Measurements from ENCODE around the gene SSBP4.

The SSBP4 gene

DNA sequence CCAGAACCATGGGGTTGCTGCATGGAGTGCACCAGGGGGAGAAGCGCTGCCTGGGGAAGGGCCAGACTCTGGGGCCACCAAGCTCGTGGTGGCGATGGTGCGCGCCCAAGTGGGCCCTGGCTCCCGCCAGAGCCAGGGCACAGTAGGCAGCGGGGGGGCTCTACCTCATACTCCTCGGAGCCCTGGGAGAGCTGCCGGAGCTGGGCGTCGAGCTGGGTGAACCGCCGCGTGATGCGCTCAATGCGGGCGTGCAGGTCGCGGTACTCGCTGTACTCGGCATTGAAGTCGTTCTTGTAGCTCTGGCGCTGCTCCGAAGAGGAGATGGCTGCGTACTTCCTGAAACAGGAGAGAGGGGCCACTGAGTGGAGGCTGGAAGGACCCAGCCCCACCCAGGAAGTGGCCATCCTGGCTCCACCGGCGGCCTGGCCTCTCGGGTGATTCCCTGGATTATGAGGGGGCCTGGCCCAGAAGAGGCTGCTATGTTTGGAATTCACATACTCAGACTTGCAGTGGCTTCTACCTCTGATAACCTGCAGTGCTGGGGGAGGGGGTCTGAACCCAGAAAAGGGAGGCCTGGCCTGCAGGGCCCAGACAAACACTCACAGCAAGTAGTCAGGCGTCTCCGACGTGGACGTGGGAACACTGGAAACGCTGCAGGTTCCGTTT is 27.1 kb downstream of the SSBP4 start:
- DNase-seq, result no peak

GRCh38 chr19:18446811-18447359 is 27.7 kb downstream of the SSBP4 start:
- DNase-seq, result no peak

- no peak for DNase-seq
Measured at GRCh38 chr19:18449552-18449951, 30.4 kb downstream of the SSBP4 start.

DNA sequence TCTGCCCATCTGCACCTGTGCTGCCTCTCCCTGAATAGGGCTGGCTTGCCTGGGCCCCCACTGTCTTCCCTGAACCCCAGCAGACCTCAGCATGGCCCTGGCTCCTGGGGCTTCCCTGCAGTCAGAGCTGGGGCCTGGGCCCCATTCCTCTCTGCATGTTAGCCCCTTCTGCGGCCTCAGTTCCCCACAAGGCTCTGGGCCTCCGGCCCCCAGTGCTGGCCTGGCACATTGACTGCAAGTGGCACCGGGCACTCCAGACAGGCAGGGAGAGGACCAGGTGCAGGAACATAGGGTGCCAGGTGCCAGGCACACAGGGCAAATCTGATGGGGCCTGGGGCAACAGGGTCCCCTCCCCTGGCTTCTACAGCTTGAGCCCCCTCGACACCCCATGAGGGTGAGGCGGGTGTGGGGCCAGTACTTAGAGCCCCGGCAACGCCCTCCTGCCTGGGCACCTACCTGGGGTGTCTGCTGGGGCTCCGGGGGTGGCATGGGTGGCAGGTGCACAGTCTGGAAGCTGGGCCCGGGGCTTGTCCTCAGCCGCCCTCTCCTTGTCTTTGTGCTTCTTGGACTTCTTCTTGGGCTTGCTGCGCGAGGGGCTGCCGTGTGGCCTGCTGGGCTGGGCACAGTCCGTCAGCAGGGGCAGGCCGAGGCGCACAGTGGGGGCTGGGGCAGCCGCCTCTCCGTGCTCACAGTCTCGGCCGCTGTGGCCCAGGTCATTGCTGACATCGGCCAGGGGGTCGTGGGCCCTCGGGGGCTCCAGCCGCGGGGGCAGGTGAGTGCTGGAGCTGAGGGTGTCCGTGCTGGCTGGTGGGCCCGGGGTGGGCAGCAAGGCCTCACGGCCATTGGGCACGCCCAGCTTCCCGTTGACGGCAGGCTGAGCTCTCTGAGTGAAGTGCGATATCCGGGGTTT is 31.1 kb downstream of the SSBP4 start:
- no peak for DNase-seq

- peak; percentile 87 for DNase-seq
Measured at GRCh38 chr19:18450931-18451836, 32.0 kb downstream of the SSBP4 start.

GRCh38 chr19:18452386-18452785 is 33.2 kb downstream of the SSBP4 start:
- no peak for DNase-seq

DNA sequence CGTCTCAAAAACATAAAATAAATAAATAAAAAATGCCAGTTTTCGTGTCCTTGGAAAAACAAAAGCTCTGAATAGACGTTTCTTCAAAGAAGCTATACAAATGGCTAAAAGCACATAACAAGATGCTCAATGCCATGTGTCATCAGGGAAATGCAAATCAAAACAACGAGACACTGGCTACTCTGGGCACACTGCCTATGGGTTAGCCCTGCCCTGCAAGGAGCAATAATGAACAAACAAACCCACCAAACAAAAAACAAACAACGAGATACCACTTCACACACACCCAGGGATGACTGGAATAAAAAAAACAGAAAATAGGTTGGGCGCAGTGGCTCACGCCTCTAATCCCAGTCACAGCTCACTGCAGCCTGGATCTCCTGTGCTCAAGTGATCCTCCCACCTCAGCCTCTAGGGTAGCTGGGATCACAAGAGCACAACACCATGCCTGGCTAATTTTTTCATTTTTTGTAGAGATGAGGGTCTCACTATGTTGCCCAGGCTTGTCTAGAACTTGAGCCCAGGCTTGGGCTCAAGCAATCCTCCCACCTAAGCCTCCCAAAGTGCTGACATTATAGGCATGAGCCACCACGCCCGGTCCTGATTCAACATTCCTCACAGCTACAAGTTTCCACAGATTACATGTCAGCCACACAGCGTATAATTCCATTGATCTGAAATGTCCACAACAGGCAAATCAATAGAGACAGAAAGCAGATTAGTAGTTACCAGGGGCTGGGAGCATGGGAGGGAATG is 34.2 kb downstream of the SSBP4 start:
- no peak for DNase-seq

- no peak for DNase-seq
Measured at GRCh38 chr19:18456279-18456678, 37.1 kb downstream of the SSBP4 start.

- no peak for DNase-seq
Measured at GRCh38 chr19:18456974-18457373, 37.8 kb downstream of the SSBP4 start.

GRCh38 chr19:18457483-18458331 is 38.5 kb downstream of the SSBP4 start:
- DNase-seq, result no peak

DNA sequence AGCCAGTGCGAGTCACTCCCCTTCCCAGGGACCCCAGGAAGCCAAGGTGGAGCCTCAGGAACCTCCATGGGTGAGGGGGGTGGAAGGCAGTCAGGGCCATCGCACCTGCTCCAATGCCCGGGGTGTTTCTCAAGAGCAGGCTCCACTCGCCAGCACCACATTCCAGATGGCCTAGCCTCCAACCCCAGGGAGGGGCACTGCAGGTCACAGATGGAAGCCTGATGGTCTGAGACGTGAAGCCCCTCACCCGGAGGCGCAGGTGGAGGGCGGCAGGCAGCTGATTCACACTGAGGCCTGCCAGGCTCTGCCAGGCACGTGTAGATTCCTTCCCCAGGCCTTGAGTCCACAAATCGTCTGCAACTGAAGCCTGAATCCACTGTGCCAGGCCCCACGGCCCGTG is 41.7 kb downstream of the SSBP4 start:
- no peak for DNase-seq

DNA sequence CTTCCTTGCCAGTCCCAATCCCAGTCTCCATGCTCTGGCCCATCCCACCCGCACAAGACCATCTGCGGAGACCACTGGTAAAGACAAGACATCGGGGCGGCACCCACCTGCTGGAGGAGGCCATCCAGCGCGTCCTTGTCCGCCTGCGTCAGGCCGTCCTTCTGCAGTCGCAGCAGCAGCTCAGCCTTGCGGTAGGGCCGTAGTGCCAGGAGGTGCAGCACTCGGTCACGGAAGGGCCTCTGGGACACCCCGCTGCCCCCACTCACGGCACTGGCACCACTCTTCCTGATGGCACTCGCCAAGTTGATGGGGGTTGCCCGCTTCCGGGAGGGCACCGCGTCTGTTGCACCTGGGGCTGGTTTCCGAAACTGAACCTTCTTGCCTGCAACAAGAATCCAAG is 42.3 kb downstream of the SSBP4 start:
- no peak for DNase-seq

GRCh38 chr19:18464646-18465045 is 45.4 kb downstream of the SSBP4 start:
- no peak for DNase-seq

- no peak for DNase-seq
Measured at GRCh38 chr19:18465214-18465963, 46.2 kb downstream of the SSBP4 start.

GRCh38 chr19:18465964-18466339 is 46.8 kb downstream of the SSBP4 start:
- DNase-seq, result no peak

- no peak for DNase-seq
Measured at GRCh38 chr19:18466354-18466753, 47.2 kb downstream of the SSBP4 start.

- no peak for DNase-seq
Measured at GRCh38 chr19:18467978-18468377, 48.8 kb downstream of the SSBP4 start.

DNA sequence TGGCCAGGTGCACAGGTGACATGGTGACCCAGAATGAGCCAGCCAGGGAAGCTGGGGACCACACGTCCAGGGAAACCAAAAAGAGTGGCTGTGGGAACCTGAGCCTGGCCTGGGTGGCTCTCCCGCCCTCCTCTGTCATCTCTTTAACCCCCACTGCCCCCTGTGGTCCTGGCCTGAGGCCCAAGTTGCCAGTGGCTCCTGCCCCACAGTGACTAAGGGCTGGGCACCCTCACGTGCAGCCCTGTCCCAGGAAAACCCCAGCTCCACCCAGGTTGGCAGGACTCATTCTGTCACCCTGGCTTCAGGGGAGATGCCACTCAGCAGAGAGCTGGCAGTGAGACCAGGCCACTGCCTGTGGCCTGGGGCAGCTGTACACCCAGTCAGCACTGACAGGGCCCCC is 49.3 kb downstream of the SSBP4 start:
- no peak for DNase-seq

DNA sequence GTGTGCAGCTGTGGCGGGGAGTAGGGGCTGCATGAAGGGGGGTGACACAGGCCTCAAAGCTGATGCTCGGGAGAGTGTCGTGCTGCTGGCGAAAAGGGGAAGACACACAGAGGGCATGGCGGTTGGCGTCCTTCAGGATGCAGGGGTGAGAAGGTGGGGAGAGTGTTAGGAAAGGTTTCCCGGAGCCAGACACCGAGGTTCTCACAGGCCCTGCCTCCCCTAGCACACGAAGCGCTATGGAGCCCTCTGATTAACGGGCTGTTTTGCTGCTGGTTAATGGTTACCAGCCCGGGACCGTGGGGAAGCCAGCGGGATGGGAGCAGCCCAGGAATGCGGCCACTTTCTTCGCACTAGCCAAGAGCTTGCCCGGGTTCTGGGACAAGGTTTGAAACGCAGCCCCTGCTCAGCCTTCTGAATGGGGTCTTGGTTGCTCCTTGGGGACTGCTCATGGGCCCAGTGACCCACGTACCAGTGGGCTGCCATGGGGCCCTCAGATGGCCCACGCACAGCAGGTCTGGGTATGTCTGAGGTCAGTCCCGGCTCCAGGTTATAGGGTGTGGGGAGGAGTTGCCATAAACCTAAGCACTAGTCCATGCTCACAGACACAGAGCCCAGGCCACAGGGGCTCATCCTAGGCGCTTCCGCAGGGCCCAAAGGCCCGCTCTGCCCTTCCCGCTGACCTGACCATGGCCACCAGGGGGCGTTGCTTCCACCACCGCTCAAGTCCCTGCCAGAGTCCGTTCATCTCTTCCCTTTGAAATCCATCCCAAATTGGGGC is 50.1 kb downstream of the SSBP4 start:
- peak; percentile 16 for DNase-seq

GRCh38 chr19:18470787-18471186 is 51.6 kb downstream of the SSBP4 start:
- DNase-seq, result no peak

All from NCI-H1436 (cell line).